Renal pelvis (tissue), 12 donors: ENCODE results near the gene FGGY. TPM values are rescaled to one million over a fixed set of nuclear protein-coding genes. Genes with fewer than 3 reads are reported as not detected.
A peak's percentile ranks its signal among the peaks of the same experiment; 100 is the strongest.
"Not testable (repeated sequence)": the region's sequence is repeated elsewhere in the genome, so short reads cannot be mapped to it uniquely, and the experiment has no call there.

Experiments
- DNase-seq: peaks from one replicate; pipeline ENCODE4 v3.0.0-alpha.2; 2013
- long read RNA-seq, 16 experiments: transcript quantifications; one replicate each; lab custom pipeline, GENCODE V29; 2026
- polyA plus RNA-seq, 3 donors: library from polyadenylated mRNA; unstranded; fragments of 120-200 nt; gene quantifications; one replicate each; pipeline ENCODE4 v1.2.1, GENCODE V29; 2013; ENCODE audit not compliant: insufficient read length in 3 of 3

Gene FGGY
- 10 to 100 TPM; 21.3 to 24.9 (median 23.3) TPM for polyA plus RNA-seq
- long read RNA-seq, donor 1, partial matches to known transcripts = 0 of 2 reads
- long read RNA-seq, donor 1, other reads (novel, unspliced or antisense) = 0 of 2 reads
- long read RNA-seq, donor 2, partial matches to known transcripts = 14 of 15 reads
- long read RNA-seq, donor 2, other reads (novel, unspliced or antisense) = 0 of 15 reads
- long read RNA-seq, donor 3, partial matches to known transcripts = 0 of 2 reads
- long read RNA-seq, donor 3, other reads (novel, unspliced or antisense) = 0 of 2 reads
- long read RNA-seq, donor 4, partial matches to known transcripts = 5 of 8 reads
- long read RNA-seq, donor 4, other reads (novel, unspliced or antisense) = 0 of 8 reads
- long read RNA-seq, donor 5 = 0 reads
- long read RNA-seq, donor 6, partial matches to known transcripts = 28 of 28 reads
- long read RNA-seq, donor 6, other reads (novel, unspliced or antisense) = 0 of 28 reads
- long read RNA-seq, donor 7, partial matches to known transcripts = 11 of 12 reads
- long read RNA-seq, donor 7, other reads (novel, unspliced or antisense) = 0 of 12 reads
- long read RNA-seq, donor 8 = 0 reads
- long read RNA-seq, donor 9 = 0 reads
- long read RNA-seq, donor 10 = 0 reads
- long read RNA-seq, donor 11 = 0 reads
- long read RNA-seq, donor 12, partial matches to known transcripts = 9 of 11 reads
- long read RNA-seq, donor 12, other reads (novel, unspliced or antisense) = 0 of 11 reads
- long read RNA-seq, donor 13, partial matches to known transcripts = 0 of 2 reads
- long read RNA-seq, donor 13, other reads (novel, unspliced or antisense) = 0 of 2 reads
- long read RNA-seq, donor 14 = 0 reads
- long read RNA-seq, donor 15, partial matches to known transcripts = 13 of 13 reads
- long read RNA-seq, donor 15, other reads (novel, unspliced or antisense) = 0 of 13 reads
- long read RNA-seq, donor 16, partial matches to known transcripts = 0 of 1 reads
- long read RNA-seq, donor 16, other reads (novel, unspliced or antisense) = 0 of 1 reads

- peak; percentile 98 for DNase-seq
These were observed at the start of gene FGGY for GRCh38 chr1:59296358-59297256. Gene FGGY, plus strand, starts transcription at chr1:59297094. Its CDS starts 24,456 bp downstream, at chr1:59321550.

- no peak for DNase-seq
These were observed 48.1 kb upstream of the FGGY start for GRCh38 chr1:59248758-59249157.

GRCh38 chr1:59249396-59250137 is 47.3 kb upstream of the FGGY start:
- no peak for DNase-seq

- not testable (repeated sequence) for DNase-seq
These were observed 45.8 kb upstream of the FGGY start for GRCh38 chr1:59251061-59251460.

- not testable (repeated sequence) for DNase-seq
These were observed 40.5 kb upstream of the FGGY start for GRCh38 chr1:59256429-59256828.

GRCh38 chr1:59258412-59259032 is 38.4 kb upstream of the FGGY start:
- DNase-seq = no peak

GRCh38 chr1:59261537-59261936 is 35.4 kb upstream of the FGGY start:
- DNase-seq = peak; percentile 70

- no peak for DNase-seq
These were observed 34.3 kb upstream of the FGGY start for GRCh38 chr1:59262631-59263030.

- no peak for DNase-seq
These were observed 33.8 kb upstream of the FGGY start for GRCh38 chr1:59263111-59263510.

GRCh38 chr1:59265622-59266021 is 31.3 kb upstream of the FGGY start:
- DNase-seq = no peak

- DNase-seq = no peak
These were observed 30.5 kb upstream of the FGGY start for GRCh38 chr1:59266180-59266926.

GRCh38 chr1:59266927-59267293 is 30.0 kb upstream of the FGGY start:
- DNase-seq = no peak

- no peak for DNase-seq
These were observed 28.5 kb upstream of the FGGY start for GRCh38 chr1:59268406-59268805.

GRCh38 chr1:59271561-59272260 is 25.2 kb upstream of the FGGY start:
- DNase-seq = no peak

GRCh38 chr1:59272507-59272906 is 24.4 kb upstream of the FGGY start:
- DNase-seq = no peak

- DNase-seq = no peak
These were observed 20.4 kb upstream of the FGGY start for GRCh38 chr1:59276439-59276851.

- DNase-seq = no peak
These were observed 18.0 kb upstream of the FGGY start for GRCh38 chr1:59278780-59279354.

- DNase-seq = no peak
These were observed 17.2 kb upstream of the FGGY start for GRCh38 chr1:59279645-59280044.

- no peak for DNase-seq
These were observed 13.9 kb upstream of the FGGY start for GRCh38 chr1:59282951-59283350.
